ENCODE data around the gene FMO4.
"Not testable (repeated sequence)": the region's sequence is repeated elsewhere in the genome, so short reads cannot be mapped to it uniquely, and the experiment has no call there.

FMO4 gene

DNA sequence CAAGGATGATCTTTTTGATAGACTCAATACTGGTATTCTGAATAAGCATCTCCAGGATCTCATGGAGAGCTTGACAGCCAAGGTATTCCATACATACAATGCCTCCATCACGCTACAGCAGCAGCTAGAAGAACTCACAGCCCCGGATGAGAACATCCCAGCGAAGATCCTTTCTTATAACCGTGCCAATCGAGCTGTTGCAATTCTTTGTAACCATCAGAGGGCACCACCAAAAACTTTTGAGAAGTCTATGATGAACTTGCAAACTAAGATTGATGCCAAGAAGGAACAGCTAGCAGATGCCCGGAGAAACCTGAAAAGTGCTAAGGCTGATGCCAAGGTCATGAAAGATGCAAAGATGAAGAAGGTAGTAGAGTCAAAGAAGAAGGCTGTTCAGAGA is 25.4 kb downstream of the FMO4 start:
- DNase-seq: not testable (repeated sequence)

DNA sequence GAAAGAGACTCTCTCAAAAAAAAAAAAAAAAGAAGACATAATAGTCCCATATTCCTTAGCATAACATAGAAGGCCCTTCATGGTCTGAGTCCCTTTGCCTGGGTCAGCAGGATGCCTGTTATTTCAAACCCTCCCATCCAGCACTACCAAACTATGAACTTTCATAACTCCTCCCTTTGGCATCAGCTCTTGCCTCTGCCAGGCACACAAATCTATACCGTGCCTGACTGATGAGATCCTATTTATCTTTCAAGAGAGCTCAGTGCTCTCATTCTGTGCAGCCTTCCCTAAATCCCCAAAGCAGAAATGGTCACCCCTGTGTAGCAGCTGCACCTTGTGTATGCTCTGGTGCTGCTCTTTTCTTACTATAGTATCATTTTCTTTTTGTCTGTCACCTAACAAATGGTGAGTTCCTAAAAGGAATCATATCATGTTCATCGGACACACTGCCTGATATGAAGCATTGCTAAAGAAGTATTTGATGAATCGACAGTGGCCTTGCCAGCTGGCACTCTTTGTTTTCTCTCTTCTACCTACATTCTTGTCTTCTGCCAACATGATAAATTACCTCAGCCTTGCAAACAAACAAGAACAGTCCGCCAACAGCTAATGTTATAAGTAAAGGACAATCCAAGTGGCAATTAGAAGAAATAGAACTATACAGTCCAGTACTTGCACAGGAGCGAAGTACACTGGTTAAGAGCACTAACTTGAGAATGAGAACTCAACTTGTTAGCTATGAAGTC is 29.9 kb downstream of the FMO4 start:
- DNase-seq: no peak

- DNase-seq: no peak
Measured at GRCh38 chr1:171344473-171344820, 30.5 kb downstream of the FMO4 start.

- DNase-seq: no peak
Measured at GRCh38 chr1:171345536-171345935, 31.6 kb downstream of the FMO4 start.

DNA sequence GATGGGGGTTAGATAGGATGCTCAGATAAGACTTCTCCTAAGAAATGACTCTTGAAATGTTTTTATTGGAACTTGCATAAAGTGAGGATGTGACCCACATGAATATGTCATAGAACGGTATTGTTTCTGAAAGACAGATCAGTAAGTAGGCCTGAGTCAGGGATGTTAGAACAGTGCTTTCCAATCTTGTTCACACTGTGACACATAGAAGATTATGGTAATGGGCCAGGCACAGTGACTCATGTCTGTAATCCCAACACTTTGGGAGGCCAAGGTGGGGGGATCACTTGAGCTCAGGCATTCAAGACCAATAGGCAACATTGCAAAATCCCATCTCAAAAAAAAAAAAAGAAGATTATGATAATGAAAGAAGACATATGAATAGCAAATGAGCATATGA is 32.9 kb downstream of the FMO4 start:
- DNase-seq: no peak

- DNase-seq: no peak
Measured at GRCh38 chr1:171350594-171350993, 36.6 kb downstream of the FMO4 start.

- no peak for DNase-seq
Measured at GRCh38 chr1:171351961-171352360, 38.0 kb downstream of the FMO4 start.

DNA sequence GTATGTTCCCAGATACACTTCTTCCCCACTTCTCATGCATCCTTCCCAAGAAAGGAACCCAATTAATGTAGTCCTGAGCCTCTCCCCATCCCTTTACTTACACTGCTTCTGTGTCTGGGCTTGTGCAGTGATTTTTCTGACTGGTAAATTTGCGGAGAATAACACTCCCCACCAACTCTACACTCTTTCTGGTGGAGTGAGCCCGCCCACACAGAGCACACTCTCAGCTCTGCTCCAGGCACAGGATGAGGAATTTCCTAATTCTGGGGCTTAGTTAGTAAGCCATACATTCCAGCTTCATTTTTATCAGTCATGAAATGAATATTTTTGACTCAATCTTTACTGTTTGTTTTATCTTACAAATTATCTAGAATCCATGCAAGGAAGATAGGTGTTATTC is 38.6 kb downstream of the FMO4 start:
- DNase-seq: no peak

- DNase-seq: no peak
Measured at GRCh38 chr1:171355727-171356126, 41.7 kb downstream of the FMO4 start.

- DNase-seq: no peak
Measured at GRCh38 chr1:171357179-171357578, 43.2 kb downstream of the FMO4 start.

GRCh38 chr1:171359355-171359648 is 45.3 kb downstream of the FMO4 start:
- not testable (repeated sequence) for DNase-seq

DNA sequence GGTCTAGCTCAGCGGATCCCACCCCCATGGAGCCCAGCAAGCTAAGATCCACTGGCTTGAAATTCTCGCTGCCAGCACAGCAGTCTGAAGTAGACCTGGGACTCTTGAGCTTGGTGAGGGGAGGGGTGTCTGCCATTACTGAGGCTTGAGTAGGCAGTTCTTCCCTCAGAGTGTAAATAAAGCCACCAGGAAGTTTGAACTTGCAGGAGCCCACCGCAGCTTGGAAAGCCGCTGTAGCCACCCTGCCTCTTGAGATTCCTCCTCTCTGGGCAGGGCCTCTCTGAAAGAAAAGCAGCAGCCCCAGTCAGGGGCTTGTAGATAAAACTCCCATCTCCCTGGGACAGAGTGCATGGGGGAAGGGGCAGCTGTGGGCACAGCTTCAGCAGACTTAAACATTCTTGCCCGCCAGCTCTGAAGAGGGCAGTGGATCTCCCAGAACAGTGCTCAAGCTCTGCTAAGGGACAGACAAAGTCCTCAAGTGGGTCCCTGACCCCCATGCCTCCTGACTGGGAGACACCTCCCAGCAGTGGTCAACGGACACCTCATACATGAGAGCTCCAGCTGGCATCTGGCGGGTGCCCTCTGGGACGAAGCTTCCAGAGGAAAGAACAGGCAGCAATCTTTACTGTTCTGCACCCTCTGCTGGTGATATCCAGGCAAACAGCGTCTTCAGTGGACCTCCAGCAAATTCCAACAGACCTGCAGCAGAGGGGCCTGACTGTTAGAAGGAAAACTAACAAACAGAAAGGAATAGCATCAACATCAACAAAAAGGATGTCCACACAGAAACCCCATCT is 45.9 kb downstream of the FMO4 start:
- not testable (repeated sequence) for DNase-seq

DNA sequence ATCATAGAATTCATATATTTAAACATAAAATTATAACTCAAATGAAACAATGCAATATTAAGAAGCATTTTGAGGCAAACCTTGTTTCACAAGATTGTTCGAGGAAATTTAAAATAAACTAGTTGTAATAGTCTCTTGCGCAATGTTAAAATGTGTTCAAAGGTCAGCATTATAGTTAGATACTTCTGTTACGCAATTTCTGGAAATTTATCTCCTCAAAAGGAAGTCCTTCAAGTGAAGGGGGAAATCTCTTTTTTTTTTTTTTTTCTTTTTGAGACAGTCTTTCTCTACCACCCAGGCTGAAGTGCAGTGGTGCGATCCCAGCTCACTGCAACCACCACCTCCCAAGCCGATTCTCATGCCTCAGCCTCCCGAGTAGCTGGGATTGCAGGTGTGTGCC is 52.1 kb downstream of the FMO4 start:
- DNase-seq: no peak

- no peak for DNase-seq
Measured at GRCh38 chr1:171366816-171367215, 52.8 kb downstream of the FMO4 start.

- DNase-seq: no peak
Measured at GRCh38 chr1:171367436-171367835, 53.5 kb downstream of the FMO4 start.

GRCh38 chr1:171372418-171373084 is 58.6 kb downstream of the FMO4 start:
- no peak for DNase-seq

DNA sequence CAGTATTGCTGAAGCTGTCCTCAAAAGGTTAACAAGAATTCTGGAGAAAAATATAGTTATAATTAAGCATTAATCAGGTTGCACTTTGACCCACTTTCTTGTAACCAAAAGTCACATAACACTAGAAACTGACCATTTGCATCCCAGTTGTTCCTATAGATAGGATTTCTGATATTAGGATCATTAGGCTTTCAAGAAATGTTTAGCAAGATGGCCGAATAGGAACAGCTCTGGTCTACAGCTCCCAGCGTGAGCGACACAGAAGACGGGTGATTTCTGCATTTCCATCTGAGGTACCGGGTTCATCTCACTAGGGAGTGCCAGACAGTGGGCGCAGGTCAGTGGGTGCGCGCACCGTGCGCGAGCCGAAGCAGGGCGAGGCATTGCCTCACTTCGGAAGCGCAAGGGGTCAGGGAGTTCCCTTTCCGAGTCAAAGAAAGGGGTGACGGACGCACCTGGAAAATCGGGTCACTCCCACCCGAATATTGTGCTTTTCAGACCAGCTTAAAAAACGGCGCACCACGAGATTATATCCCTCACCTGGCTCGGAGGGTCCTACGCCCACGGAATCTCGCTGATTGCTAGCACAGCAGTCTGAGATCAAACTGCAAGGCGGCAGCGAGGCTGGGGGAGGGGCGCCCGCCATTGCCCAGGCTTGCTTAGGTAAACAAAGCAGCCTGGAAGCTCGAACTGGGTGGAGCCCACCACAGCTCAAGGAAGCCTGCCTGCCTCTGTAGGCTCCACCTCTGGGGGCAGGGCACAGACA is 59.6 kb downstream of the FMO4 start:
- DNase-seq: not testable (repeated sequence)

DNA sequence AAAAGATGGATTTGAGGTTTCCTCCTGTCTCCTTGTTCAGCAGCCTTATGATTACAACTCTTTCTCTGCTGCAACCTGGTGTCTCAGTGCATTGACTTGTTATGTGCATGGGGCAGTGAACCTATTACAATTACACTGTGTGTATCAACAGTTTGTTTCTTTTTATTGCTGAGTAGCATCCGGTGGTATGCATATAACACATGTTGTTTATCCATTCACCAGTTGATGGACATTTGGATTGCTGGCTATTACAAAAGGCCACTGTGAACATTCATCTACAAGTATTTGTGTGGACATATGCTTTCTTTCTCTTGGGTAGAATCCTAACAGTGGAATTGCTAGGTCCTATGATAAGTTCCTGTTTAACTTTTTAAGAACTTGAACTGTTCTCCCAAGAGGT is 65.9 kb downstream of the FMO4 start:
- DNase-seq: no peak

DNA sequence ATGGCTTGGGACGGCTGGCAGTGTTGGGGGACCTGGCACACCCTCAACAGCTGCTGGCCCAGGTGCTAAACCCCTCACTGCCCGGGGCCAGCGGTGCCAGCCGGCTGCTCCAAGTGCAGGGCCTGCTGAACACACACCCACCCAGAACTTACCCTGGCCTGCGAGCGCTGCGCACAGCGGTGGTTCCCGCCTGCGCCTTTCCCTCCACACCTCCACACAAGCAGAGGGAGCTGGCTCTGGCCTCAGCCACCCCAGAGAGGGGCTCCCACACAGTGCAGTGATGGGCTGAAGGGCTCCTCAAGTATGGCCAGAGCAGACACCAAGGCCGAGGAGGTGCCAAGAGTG is 67.9 kb downstream of the FMO4 start:
- no peak for DNase-seq

GRCh38 chr1:171384496-171384895 is 70.5 kb downstream of the FMO4 start:
- DNase-seq: no peak

- no peak for DNase-seq
Measured at GRCh38 chr1:171389171-171389570, 75.2 kb downstream of the FMO4 start.

- DNase-seq: not testable (repeated sequence)
Measured at GRCh38 chr1:171390740-171391139, 76.8 kb downstream of the FMO4 start.
